Liver (tissue), 9 donors: ENCODE data around the gene JAKMIP2. TPM values are rescaled to one million over a fixed set of nuclear protein-coding genes. Genes with fewer than 3 reads are reported as not detected.
A peak's percentile ranks its signal among the peaks of the same experiment; 100 is the strongest.

ENCODE experiments used
- DNase-seq: peaks from one replicate; pipeline ENCODE4 v3.0.0-alpha.2; 2017; ENCODE audit warnings: low spot score
- H3K27ac ChIP-seq, 2 donors: one replicate each; pipeline ENCODE4 v1.7.0; 2013; ENCODE audit warnings: inconsistent platforms in 2 of 2, low read length in 2 of 2, control low read depth in 1 of 2, low read depth in 1 of 2, mild to moderate bottlenecking in 1 of 2
- H3K27me3 ChIP-seq, 4 donors: one replicate each; pipeline versions ENCODE4 v1.6.1 to v1.7.0; 2013; ENCODE audit warnings: low read length in 3 of 4, inconsistent platforms in 1 of 4, mild to moderate bottlenecking in 1 of 4, moderate library complexity in 1 of 4; ENCODE audit not compliant: control insufficient read depth in 4 of 4, insufficient read depth in 4 of 4
- H3K36me3 ChIP-seq, 4 donors: one replicate each; pipeline versions ENCODE4 v1.6.1 to v1.7.0; 2013; ENCODE audit warnings: low read length in 3 of 4, mild to moderate bottlenecking in 3 of 4, low read depth in 1 of 4, moderate library complexity in 1 of 4; ENCODE audit not compliant: control insufficient read depth in 4 of 4, insufficient read depth in 3 of 4
- H3K4me1 ChIP-seq, 4 donors: one replicate each; pipeline versions ENCODE4 v1.6.1 to v1.7.0; 2013; ENCODE audit warnings: low read length in 3 of 4, mild to moderate bottlenecking in 3 of 4, moderate library complexity in 1 of 4; ENCODE audit not compliant: control insufficient read depth in 4 of 4, insufficient read depth in 4 of 4
- H3K4me3 ChIP-seq, 3 donors: one replicate each; pipeline versions ENCODE4 v1.6.1 to v1.7.0; 2013; ENCODE audit warnings: low read length in 3 of 3, control low read depth in 1 of 3, low read depth in 1 of 3, mild to moderate bottlenecking in 1 of 3
- H3K9ac ChIP-seq, 2 donors: one replicate each; pipeline ENCODE4 v1.7.0; 2013; ENCODE audit warnings: low read length in 2 of 2, mild to moderate bottlenecking in 2 of 2, moderate library complexity in 2 of 2, control low read depth in 1 of 2, low read depth in 1 of 2
- H3K9me3 ChIP-seq, 4 donors: one replicate each; pipeline versions ENCODE4 v1.6.1 to v1.7.0; 2013; ENCODE audit warnings: low read length in 3 of 4; ENCODE audit not compliant: control insufficient read depth in 4 of 4
- EGR1 ChIP-seq, 2 donors: IDR thresholded peaks; 2 replicates each; pipeline ENCODE4 v1.6.1; 2016 to 2018; ENCODE audit warnings: antibody characterized with exemption in 2 of 2, low read depth in 2 of 2
- FOXA1 ChIP-seq: IDR thresholded peaks from 2 replicates; pipeline ENCODE4 v1.6.1; 2016; ENCODE audit warnings: antibody characterized with exemption
- FOXA2 ChIP-seq: IDR thresholded peaks from 2 replicates; pipeline ENCODE4 v1.6.1; 2016; ENCODE audit warnings: antibody characterized with exemption
- GABPA ChIP-seq, 2 donors: IDR thresholded peaks in 1 of 2; conservative IDR thresholded peaks in 1 of 2; 2 replicates each; pipeline ENCODE4 v1.6.1; 2016; ENCODE audit warnings: antibody characterized with exemption in 2 of 2, mild to moderate bottlenecking in 1 of 2, moderate library complexity in 1 of 2
- HNF4A ChIP-seq, 2 donors: conservative IDR thresholded peaks; 2 replicates each; pipeline ENCODE4 v1.6.1; 2016; ENCODE audit warnings: antibody characterized with exemption in 2 of 2, mild to moderate bottlenecking in 2 of 2
- HNF4G ChIP-seq: IDR thresholded peaks from 2 replicates; pipeline ENCODE4 v1.6.1; 2016; ENCODE audit warnings: antibody characterized with exemption
- JUND ChIP-seq, 2 donors: IDR thresholded peaks; 2 replicates each; pipeline ENCODE4 v1.6.1; 2016; ENCODE audit warnings: antibody characterized with exemption in 2 of 2
- NR2F2 ChIP-seq: IDR thresholded peaks from 2 replicates; pipeline ENCODE4 v1.6.1; 2016; ENCODE audit warnings: antibody characterized with exemption
- RAD21 ChIP-seq, 2 donors: IDR thresholded peaks; 2 replicates each; pipeline ENCODE4 v1.6.1; 2016; ENCODE audit warnings: antibody characterized with exemption in 2 of 2, mild to moderate bottlenecking in 2 of 2
- RXRA ChIP-seq, 2 donors: IDR thresholded peaks; 2 replicates each; pipeline ENCODE4 v1.6.1; 2017 to 2018; ENCODE audit warnings: antibody characterized with exemption in 2 of 2, mild to moderate bottlenecking in 1 of 2
- SP1 ChIP-seq: IDR thresholded peaks from 2 replicates; pipeline ENCODE4 v1.6.1; 2018; ENCODE audit warnings: antibody characterized with exemption, mild to moderate bottlenecking
- TAF1 ChIP-seq: conservative IDR thresholded peaks from 2 replicates; pipeline ENCODE4 v1.6.1; 2016; ENCODE audit warnings: antibody characterized with exemption, mild to moderate bottlenecking
- YY1 ChIP-seq: IDR thresholded peaks from 2 replicates; pipeline ENCODE4 v1.6.1; 2016; ENCODE audit warnings: antibody characterized with exemption, mild to moderate bottlenecking
- WGBS: extraction: QIAGEN DNeasy Blood & Tissue Kit; methylation state at CpG from one replicate; pipeline ENCODE4 v1.1.7; 2013; 5-methylcytosine and 5-hydroxymethylcytosine counted together
- polyA plus RNA-seq, 2 donors: library from polyadenylated mRNA; stranded (reverse) in 1 of 2; unstranded in 1 of 2; fragments of 200-250 nt in 1 of 2; fragments of >200 nt in 1 of 2; fragmentation: Nextera tagmentation in 1 of 2; extraction: Ambion mirVana in 1 of 2; gene quantifications; one replicate each; pipeline versions ENCODE4 v1.2.1 to v1.2.3, GENCODE V29; 2013 to 2015
- total RNA-seq, 2 donors: library from RNA; depleted of rRNA; stranded (reverse); fragments of >200 nt; gene quantifications; one replicate each; pipeline ENCODE4 v1.2.3, GENCODE V29; 2014
- TF ChIP-seq, protein P1 (sequence below): IDR thresholded peaks from 2 replicates; pipeline ENCODE4 v1.6.1; 2016; ENCODE audit warnings: antibody characterized with exemption
- TF ChIP-seq, protein P2 (sequence below): IDR thresholded peaks from 2 replicates; pipeline ENCODE4 v1.6.1; 2016; ENCODE audit warnings: antibody characterized with exemption, mild to moderate bottlenecking
- TF ChIP-seq, protein P3 (sequence below): IDR thresholded peaks from 2 replicates; pipeline ENCODE4 v1.6.1; 2016; ENCODE audit warnings: antibody characterized with exemption
- TF ChIP-seq, protein P4 (sequence below): fragments of 150-350 bp; IDR thresholded peaks from 2 replicates; pipeline ENCODE4 v1.5.1; 2017; ENCODE audit warnings: improper control_type of control experiment, low read depth, low read length; ENCODE audit not compliant: missing input control
- TF ChIP-seq, protein P5 (sequence below): IDR thresholded peaks from 2 replicates; pipeline ENCODE4 v1.6.1; 2016; ENCODE audit warnings: antibody characterized with exemption
- donor health status: healthy.
- donor health status: healthy.
- donor health status: healthy.
- donor health status: healthy.
- donor health status: healthy.

Gene JAKMIP2
- total and polyA plus RNA-seq, 4 donors, result 0.06 to 0.38 (median 0.24) TPM

DNA sequence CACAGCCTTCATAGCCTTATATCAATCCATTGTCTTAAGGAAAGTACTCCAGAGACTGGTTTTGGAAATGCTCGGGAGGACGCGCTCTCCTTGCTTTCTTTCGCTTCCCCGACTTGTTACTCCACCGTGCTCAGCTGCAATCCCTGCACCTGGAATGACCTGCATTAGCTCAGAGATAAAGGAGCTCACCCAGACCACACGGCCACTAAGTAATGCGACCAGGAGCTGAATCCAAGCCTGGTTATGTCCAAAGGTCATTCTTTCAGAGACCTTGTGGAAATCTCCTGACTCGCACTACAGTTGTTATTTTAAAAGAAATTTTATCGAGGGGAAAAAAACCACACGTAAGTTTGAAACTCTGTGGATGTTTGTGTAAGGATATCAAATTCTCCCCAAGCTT lies 137.3 kb downstream of the JAKMIP2 start:
- DNase-seq, result no peak

More for the DNA sequence above, 137.3 kb downstream of the JAKMIP2 start:
- WGBS, result 43% methylated on average over 11 of the region's 11 CpGs
- peaks cover 0 to 2% (median 0%) of the 10 kb centered on the region in 4 donors for H3K36me3 ChIP-seq
- TF ChIP-seq EGR1 (IDR thresholded peaks at IDR 0.05; ENCODE audit: low read depth in 2 of 2) (no peak), HNF4A (conservative IDR thresholded peaks at IDR 0.05) (peak; percentile 59 to 91), FOXA2 (no peak), NR2F2 (no peak), FOXA1 (no peak), TAF1 (peak; percentile 23), YY1 (no peak), HNF4G (peak; percentile 68), SP1 (peak; percentile 74), JUND (IDR thresholded peaks at IDR 0.05) (no peak), GABPA (IDR thresholded peaks at IDR 0.05 in 1 of 2, conservative IDR thresholded peaks at IDR 0.05 in 1 of 2) (no peak), RXRA (IDR thresholded peaks at IDR 0.05) (peak; percentile 66 to 95), RAD21 (IDR thresholded peaks at IDR 0.05) (peak in 1 of 2 donors; percentile 28)
- TF ChIP-seq, protein P1, sequence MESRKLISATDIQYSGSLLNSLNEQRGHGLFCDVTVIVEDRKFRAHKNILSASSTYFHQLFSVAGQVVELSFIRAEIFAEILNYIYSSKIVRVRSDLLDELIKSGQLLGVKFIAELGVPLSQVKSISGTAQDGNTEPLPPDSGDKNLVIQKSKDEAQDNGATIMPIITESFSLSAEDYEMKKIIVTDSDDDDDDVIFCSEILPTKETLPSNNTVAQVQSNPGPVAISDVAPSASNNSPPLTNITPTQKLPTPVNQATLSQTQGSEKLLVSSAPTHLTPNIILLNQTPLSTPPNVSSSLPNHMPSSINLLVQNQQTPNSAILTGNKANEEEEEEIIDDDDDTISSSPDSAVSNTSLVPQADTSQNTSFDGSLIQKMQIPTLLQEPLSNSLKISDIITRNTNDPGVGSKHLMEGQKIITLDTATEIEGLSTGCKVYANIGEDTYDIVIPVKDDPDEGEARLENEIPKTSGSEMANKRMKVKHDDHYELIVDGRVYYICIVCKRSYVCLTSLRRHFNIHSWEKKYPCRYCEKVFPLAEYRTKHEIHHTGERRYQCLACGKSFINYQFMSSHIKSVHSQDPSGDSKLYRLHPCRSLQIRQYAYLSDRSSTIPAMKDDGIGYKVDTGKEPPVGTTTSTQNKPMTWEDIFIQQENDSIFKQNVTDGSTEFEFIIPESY, result no peak
- TF ChIP-seq, protein P2, sequence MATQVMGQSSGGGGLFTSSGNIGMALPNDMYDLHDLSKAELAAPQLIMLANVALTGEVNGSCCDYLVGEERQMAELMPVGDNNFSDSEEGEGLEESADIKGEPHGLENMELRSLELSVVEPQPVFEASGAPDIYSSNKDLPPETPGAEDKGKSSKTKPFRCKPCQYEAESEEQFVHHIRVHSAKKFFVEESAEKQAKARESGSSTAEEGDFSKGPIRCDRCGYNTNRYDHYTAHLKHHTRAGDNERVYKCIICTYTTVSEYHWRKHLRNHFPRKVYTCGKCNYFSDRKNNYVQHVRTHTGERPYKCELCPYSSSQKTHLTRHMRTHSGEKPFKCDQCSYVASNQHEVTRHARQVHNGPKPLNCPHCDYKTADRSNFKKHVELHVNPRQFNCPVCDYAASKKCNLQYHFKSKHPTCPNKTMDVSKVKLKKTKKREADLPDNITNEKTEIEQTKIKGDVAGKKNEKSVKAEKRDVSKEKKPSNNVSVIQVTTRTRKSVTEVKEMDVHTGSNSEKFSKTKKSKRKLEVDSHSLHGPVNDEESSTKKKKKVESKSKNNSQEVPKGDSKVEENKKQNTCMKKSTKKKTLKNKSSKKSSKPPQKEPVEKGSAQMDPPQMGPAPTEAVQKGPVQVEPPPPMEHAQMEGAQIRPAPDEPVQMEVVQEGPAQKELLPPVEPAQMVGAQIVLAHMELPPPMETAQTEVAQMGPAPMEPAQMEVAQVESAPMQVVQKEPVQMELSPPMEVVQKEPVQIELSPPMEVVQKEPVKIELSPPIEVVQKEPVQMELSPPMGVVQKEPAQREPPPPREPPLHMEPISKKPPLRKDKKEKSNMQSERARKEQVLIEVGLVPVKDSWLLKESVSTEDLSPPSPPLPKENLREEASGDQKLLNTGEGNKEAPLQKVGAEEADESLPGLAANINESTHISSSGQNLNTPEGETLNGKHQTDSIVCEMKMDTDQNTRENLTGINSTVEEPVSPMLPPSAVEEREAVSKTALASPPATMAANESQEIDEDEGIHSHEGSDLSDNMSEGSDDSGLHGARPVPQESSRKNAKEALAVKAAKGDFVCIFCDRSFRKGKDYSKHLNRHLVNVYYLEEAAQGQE, result no peak
- TF ChIP-seq, protein P3, sequence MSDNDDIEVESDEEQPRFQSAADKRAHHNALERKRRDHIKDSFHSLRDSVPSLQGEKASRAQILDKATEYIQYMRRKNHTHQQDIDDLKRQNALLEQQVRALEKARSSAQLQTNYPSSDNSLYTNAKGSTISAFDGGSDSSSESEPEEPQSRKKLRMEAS, result no peak
- TF ChIP-seq, protein P4, sequence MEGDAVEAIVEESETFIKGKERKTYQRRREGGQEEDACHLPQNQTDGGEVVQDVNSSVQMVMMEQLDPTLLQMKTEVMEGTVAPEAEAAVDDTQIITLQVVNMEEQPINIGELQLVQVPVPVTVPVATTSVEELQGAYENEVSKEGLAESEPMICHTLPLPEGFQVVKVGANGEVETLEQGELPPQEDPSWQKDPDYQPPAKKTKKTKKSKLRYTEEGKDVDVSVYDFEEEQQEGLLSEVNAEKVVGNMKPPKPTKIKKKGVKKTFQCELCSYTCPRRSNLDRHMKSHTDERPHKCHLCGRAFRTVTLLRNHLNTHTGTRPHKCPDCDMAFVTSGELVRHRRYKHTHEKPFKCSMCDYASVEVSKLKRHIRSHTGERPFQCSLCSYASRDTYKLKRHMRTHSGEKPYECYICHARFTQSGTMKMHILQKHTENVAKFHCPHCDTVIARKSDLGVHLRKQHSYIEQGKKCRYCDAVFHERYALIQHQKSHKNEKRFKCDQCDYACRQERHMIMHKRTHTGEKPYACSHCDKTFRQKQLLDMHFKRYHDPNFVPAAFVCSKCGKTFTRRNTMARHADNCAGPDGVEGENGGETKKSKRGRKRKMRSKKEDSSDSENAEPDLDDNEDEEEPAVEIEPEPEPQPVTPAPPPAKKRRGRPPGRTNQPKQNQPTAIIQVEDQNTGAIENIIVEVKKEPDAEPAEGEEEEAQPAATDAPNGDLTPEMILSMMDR, result no peak
- TF ChIP-seq, protein P5, sequence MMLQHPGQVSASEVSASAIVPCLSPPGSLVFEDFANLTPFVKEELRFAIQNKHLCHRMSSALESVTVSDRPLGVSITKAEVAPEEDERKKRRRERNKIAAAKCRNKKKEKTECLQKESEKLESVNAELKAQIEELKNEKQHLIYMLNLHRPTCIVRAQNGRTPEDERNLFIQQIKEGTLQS, result no peak
- peak overlapping the region; percentile 32 to 54 for H3K27ac ChIP-seq
- peak overlapping the region; percentile 31 to 74 (median 63) for H3K4me3 ChIP-seq
- H3K4me1 ChIP-seq, result peaks cover 0 to 34% (median 14%) of the 10 kb centered on the region in 4 donors
- H3K9ac ChIP-seq, result peak overlapping the region; percentile 64 to 80
- no peaks in the 10 kb centered on the region for H3K9me3 ChIP-seq
- no peaks in the 10 kb centered on the region for H3K27me3 ChIP-seq
